ENCODE data around the gene LACTBL1.
A peak's percentile ranks its signal among the peaks of the same experiment; 100 is the strongest.
"Not testable (repeated sequence)": the region's sequence is repeated elsewhere in the genome, so short reads cannot be mapped to it uniquely, and the experiment has no call there.

Gene LACTBL1, protein sequence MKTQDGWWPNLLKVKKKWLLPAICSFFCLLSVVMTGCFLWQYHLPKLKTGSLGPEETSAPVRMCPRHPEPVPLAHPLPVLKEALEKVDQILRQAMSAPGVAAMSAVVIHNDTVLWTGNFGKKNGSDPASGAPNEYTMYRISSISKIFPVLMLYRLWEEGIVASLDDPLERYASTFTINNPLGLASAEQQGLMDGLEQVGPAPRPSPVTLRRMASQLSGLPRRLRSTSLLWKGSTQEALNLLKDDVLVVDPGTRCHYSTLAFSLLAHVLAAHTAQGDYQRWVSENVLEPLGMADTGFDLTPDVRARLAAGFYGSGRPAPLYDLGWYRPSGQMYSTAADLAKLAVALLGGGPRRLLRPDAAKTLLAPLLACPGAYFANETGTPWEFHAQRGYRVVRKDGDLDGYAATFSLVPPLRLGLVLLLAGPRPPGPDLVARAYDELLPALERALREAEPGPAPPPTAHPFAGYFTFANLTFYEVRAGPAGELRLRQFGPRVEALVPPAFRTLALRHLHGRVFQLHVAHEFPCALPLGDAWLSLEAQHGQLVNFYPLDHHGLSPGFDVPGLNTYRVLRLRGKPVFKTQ

DNA sequence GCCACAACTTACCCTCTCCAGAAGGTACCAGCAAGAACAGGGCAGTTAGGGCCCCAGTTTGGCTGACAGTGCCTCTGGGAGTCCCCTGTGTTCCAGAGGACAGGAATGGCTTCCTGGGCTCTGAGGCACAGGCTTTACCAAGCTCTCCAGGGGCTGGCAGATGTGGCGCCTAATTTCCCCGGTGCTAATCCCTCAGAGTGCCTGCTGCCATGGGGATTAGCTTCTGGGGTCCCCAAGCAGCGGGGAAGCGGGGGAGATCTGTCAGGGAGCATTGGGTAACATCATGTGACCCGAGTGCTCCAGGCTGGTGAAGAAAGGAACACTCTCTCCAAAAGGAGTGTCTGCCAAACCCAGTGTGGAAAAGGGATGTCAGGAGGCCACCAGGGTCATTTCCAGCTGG, at the start of gene LACTBL1:
Gene LACTBL1, minus strand, starts transcription at position 107 of the 400 bp plus-strand sequence. CDS start 550 bp downstream, outside the sequence.
- no peak for DNase-seq (ENCODE audit: low read depth in 2 of 2)

DNA sequence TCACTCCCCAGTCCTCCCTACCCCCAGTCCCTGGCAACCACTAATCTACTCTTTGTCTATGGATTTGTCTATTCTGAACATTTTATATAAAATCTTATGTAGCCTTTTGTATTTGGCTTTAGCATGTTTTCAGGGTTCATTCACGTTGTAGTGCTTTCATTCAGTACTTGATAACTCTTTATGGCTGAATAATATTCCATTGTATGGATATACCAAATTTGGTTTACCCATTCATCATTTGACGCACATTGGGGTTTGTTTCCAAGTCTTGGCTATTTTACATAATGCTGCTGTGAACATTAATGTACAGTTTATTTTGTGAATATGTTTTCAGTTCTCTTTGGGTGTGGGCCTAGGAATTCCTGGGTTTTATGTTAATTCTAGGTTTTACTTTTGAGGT, 49.2 kb upstream of the LACTBL1 start:
- no peak for DNase-seq (ENCODE audit: low read depth in 2 of 2)

DNA sequence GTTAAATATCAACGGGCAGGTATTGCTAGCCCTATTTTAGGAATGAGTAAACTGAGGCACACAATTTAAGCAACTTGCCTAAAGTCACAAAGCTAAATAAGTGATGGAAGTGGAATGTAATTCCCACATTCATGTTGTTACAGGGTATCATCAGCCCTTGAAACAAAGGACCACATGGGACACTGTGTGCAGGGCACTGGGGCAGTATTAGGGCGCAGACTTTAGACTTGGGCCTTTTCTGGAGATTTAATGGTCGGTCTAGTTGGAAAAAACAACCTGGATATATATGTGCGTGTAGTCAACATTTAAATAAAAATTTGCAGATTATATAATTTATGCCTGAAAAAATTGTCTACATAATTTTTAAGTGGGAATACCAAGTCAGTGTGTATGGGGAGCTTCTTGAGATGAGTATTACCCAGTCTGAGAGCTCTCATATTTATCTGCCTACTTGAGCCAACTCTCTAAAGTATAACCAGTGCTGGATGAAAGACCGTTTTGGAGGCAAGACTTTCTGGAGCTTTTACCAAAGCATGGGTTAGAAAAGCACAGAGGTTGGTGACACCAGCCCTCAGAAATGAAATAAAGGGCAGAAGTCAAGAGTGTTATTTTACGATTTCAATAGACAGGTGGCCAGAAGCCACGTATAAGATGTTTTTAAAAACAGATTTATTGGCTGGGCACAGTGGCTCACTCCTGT, 48.2 kb upstream of the LACTBL1 start:
- no peak for DNase-seq (ENCODE audit: low read depth in 2 of 2)

DNA sequence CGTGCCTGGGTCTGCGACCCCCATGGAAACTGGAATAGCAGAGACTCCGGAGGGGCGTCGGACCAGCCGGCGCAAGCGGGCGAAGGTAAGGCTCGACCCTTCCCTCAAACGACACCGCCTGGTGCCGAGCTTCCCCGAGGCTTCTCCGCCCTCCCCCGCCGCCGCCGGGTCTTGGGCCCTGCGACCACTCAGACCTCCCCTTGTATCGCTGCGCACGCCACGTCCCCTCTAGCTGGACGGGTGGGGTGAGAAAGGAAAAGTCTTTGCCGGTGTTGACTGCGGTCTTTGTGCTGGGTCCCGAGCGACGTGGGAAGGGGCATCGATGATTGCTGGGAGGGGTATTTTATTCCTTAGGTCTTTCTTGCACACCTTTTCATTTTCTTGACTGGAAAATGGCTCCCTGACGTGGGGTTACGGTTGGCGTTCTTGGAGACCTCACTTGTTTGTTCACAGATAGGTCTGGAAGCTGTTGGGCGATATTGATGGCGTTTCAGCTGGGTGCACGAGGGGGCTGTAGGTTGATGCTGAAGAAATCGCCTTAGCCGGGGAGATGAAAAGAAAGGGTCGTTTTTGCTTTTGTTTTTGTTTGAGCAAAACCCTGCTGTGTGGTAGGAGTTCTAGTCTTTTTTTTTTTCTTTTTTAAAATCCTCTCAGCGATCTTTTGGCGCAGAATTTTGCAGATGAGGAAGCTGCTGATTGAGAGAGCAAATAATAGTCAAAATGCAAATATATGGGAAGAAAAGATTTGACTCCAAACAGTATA, 47.4 kb upstream of the LACTBL1 start:
- no peak for DNase-seq (ENCODE audit: low read depth in 2 of 2)

DNA sequence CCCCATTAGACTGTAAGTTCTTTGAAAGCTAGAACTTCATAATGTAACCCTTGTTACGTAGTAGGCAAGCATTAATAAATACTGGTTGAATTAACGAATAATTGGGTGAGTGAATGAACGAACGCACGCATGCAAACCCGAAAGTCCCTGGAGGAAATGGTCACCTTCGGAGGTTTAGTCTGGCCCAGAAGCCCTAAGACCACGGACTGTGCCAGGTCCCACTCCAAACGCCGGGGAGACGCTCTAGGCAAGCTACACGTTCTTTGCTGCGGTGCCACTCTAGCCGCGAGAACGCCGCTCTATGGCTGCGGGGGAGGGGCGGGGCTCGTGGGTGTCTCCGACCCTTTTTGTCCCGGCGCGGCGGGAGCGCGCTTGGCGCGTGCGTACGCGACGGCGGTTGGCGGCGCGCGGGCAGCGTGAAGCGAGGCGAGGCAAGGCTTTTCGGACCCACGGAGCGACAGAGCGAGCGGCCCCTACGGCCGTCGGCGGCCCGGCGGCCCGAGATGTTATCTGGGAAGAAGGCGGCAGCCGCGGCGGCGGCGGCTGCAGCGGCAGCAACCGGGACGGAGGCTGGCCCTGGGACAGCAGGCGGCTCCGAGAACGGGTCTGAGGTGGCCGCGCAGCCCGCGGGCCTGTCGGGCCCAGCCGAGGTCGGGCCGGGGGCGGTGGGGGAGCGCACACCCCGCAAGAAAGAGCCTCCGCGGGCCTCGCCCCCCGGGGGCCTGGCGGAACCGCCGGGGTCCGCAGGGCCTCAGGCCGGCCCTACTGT, 46.6 kb upstream of the LACTBL1 start, which contains the start of gene KDM1A:
Gene KDM1A, plus strand, starts transcription at position 375 of the 769 bp plus-strand sequence. Its CDS starts 129 bp downstream, at position 504.
- DNase-seq (ENCODE audit: low read depth in 2 of 2), result peak; percentile 94 to 95

DNA sequence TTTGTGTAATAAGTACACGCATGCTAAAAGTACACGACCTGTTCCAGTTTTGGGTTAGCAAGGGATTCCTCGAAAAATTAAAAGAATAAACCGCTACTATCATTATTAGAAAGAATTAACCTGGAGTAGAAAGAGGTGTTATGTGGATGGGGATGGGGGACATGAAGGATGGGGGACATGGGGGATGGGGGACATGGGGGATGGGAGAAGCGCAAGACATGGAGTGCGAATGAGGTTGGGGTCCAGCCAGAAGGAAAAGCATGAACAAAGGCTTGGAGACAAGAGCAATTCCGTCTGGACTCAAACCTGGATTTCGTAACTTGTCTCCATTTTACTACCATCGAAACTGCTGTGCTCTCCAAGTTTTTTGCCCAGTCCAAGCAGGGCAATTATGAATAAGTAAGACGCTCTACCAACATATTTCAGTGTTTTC, 46.0 kb upstream of the LACTBL1 start:
- no peak for DNase-seq (ENCODE audit: low read depth in 2 of 2)

DNA sequence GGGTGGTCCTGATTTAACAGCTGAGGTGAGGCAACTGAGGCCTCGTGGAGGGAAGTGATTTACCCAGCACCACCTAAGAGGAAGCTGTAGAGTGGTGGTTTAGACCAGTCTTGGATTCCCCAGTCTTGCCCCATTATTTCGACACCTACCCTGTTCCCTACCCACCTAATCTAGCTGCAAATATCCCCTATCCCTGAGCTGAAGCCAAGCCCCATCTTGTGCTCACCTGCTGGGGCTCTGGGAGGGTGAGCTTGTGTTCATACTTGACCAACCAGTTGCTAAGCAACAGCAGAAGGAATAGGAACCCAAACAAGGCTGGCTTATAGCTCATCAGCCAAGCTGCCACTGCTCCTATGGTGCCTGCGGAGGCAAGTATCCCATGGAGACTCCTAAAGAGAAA, 41.0 kb upstream of the LACTBL1 start:
- no peak for DNase-seq (ENCODE audit: low read depth in 2 of 2)

DNA sequence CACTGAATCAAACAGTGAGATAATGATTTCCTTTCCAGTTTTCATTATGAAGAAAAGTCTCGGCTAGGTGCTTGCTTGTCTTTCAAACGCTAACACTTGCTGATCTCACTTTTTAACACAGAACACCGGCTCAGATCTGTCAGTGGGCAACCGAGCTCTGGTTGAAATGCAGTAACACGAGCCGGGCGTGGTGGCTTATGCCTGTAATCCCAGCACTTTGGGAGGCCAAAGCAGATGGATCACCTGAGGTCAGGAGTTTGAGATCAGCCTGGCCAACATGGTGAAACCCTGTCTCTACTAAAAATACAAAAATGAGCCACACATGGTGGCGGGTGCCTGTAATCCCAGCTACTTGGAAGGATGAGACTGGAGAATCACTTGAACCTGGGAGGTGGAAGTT, 37.4 kb upstream of the LACTBL1 start:
- not testable (repeated sequence) for DNase-seq (ENCODE audit: low read depth in 2 of 2)

DNA sequence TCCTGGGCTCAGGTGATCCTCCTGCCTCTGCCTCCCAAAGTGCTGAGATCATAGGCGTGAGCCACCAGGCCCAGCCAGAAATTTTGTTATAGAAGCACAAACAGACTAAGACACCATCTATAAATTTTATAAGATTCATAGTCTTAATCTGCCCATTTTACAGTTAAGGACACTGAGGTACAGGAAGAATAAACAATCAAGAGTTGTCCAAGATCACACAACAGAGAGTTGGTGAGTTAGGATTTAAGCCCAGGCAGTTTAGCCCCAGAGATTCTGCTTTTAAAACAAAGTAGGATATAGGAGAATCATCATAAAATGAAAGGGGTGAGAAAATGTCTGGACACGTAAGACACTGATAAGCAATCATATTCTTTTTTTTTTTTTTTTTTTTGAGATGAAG, 36.2 kb upstream of the LACTBL1 start:
- no peak for DNase-seq (ENCODE audit: low read depth in 2 of 2)

DNA sequence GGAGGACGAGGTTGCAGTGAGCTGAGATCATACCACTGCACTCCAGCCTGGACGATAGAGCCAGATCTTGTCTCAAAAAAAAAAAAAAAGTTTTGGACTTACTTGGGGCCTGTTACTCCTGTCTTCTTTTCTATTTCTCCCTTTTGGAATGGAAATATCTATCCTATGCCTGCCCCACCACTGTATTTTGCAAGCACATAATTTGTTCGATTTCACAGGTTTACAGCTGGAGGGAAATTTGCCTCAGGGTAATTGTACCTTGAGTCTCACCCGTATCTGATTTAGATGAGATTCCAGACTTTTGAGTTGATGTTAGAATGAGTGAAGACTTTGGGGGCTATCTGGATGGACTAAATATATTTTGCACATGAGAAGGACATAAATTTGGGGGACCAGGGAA, 34.4 kb upstream of the LACTBL1 start:
- no peak for DNase-seq (ENCODE audit: low read depth in 2 of 2)

DNA sequence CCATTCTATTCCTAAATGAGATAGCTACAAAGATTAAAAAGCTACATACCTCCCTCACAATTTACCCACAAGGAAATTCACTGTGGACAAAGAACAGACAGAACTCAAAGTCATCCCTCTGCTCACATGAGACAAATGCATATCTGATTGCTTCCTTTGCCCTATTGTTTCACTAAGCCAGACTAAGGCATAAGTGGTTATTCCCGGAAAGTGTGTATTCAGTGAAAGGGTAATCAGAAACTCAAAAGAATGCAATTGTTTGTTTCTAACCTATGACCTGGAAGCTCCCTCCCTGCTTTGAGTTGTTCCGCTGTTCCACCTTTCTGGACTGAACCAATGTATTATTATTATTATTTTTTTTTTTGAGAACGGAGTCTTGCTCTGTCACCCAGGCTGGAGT, 32.1 kb upstream of the LACTBL1 start:
- not testable (repeated sequence) for DNase-seq (ENCODE audit: low read depth in 2 of 2)

DNA sequence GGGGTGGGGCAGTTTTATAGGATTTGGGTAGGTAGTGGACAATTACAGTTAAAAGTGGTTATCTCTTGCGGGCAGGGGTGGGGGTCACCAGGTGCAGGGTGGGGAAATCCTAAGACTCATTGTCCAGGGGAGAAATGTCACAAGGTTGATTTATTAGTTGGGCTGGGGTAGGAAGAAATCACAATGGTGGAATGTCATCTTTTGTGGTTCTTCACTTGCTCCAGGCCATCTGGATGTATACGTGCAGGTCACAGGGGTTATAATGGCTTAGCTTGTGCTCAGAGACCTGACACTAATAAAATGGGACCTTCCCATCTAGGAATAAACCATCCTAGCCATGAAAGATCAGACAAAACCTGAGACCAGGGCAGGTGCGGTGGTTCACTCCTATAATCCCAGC, 31.4 kb upstream of the LACTBL1 start:
- no peak for DNase-seq (ENCODE audit: low read depth in 2 of 2)

DNA sequence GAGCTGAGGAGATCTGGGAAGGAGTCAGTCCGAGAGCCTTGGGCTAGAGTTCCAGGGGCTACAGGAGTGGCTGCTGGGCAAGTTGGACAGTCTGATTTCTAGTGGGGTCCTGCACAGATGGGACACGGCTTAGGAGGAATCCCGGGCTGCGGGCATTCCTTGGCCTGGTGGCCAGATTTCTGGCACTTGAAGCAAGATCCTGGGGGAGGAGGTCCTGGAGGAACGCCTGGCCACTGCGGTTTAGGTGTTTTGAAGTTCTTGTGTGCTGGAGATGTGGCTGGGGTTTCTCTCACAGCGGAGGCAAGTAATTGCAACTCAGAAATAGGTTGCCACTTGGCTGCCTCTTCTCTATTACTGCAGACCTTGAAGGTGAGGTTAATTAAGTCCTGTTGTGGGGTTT, 29.6 kb upstream of the LACTBL1 start:
- not testable (repeated sequence) for DNase-seq (ENCODE audit: low read depth in 2 of 2)

DNA sequence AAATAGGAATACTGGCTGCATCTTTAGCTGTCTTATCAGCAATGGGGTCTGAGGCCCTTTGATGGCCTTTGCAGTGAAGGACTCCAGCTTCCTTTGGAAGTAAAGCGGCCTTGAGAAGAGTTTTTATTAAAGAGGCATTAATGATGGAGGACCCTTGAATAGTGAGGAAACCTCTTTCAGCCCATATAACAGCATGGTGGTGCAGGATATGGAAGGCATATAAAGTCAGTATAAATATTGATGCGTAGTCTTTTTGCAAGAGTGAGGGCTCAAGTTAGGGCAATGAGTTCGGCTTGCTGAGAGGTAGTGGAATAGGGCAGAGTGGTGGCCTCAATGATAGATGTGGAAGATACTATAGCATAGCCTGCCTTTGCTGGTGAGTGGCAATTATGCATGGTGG, 27.5 kb upstream of the LACTBL1 start:
- DNase-seq (ENCODE audit: low read depth in 2 of 2), result not testable (repeated sequence)

DNA sequence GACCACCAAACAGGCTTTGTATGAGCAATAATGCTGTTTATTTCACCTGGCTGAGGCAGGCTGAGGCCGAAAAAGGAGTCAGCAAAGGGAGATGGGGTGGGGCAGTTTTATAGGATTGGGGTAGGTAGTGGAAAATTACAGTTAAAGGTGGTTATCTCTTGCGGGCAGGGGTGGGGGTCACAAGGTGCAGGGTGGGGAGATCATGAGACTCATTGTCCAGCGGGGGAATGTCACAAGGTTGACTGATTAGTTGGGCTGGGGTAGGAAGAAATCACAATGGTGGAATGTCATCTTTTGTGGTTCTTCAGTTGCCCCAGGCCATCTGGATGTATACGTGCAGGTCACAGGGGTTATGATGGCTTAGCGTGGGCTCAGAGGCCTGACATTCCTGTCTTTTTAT, 24.9 kb upstream of the LACTBL1 start:
- DNase-seq (ENCODE audit: low read depth in 2 of 2), result not testable (repeated sequence)

DNA sequence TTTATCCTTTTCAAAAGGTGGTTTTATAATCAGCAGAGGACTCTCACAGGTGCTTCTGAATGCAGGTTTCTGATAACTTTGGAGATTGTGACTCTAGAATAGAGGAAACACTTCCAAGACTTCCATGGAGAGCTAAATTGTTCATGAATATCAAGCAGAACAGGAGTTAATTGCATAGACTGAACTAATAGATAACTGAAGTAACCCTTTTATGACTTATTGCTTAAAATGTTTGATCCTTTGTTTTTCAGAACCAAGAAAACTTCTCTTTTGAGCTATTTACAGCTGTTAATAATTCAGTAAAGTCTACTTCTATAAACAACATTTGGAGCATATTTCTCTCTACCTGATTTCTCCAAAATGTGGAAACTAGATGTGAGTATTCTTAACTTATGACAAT, 23.1 kb upstream of the LACTBL1 start:
- DNase-seq (ENCODE audit: low read depth in 2 of 2), result no peak

DNA sequence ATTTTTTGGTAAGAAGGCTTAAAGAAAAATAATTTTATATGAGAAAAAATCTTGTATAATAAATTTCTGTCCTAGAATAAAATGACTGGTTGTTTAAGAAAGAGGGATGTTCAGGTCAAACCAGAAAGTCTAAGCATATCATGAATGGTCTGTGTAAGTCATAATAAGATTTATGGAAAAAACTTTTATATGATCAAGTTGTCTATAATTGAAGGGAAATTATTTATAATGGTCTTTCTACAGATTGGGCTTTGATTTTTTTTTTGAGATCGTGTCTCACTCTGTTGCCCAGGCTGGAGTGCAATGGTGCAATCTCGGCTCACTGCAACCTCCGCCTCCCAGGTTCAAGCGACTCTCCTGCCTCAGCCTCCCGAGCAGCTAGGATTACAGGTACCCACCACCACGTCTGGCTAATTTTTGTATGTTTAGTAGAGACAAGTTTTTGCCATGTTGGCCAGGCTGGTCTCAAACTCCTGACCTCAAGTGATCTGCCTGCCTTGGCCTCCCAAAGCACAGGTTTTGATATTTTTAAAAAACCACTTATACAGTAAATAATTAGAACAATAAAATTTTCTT, 20.6 kb upstream of the LACTBL1 start:
- DNase-seq (ENCODE audit: low read depth in 2 of 2), result not testable (repeated sequence)

DNA sequence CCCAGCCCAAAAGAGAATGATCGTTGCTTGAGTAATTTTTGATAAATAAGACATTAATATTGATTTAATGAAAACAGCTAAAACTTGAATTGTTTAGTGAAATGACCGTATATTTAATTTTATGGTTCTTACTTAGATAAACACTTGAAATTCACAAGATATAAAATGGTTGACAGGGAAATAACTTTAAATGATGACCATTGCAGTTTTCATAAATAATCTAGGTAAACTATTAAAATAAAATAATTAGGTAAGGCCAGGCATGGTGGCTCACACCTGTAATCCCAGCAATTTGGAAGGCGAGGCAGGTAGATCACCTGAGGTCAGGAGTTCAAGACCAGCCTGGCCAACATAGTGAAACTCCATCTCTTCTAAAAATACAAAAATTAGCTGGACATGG, 19.7 kb upstream of the LACTBL1 start:
- not testable (repeated sequence) for DNase-seq (ENCODE audit: low read depth in 2 of 2)

DNA sequence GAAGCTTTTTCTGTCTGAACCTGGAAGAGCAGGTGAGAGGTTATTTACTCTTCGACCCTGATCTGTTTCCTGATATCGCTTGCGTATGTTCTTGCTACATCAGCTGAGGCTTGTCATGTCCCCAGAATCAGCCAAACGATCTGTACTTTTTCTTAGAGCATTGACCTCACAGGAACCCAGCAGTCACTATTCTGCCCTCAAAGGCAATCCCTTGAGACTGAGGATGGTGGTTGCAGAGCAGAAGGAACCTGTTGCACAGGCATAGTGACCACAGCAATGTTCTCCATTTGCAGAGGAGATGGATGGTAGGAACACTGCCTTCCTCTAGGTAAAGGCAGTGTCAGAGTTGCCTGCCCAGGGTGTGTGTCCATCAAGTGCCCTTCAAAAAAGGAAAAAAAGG, 11.3 kb upstream of the LACTBL1 start:
- no peak for DNase-seq (ENCODE audit: low read depth in 2 of 2)

DNA sequence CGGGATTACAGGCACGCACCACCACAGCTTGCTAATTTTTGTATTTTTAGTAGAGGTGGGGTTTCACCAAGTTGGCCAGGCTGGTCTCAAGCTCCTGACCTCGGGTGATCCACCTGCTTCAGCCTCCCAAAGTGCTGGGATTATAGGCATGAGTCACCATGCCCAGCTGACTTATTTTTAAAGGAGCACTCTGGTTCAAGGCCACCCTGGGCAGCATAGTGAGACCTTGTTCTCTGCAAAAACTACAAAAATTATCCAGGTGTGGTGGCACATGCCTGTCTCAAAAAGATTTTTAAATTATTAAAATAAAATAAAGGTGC, 7.8 kb upstream of the LACTBL1 start:
- not testable (repeated sequence) for DNase-seq (ENCODE audit: low read depth in 2 of 2)

DNA sequence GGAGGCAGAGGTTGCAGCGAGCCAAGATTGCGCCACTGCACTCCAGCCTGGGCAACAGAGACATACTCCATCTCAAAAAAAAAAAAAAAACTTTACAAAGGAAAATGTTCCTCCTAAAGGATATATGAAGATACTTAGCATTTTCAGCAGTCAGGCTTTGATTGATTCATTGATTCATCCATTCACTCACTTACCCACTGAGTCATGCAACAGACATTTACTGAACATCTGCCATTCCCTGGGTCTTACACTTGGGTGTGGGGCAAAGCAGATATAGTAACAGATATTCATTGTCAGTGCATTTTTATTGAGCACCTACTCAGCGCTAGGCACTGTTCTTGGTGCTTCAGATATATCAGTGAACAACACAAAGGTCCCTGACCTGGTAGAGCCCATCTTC, 5.6 kb upstream of the LACTBL1 start:
- peak; percentile 23 to 39 for DNase-seq (ENCODE audit: low read depth in 2 of 2)

Measured in fibroblast of skin of left biceps (primary cell).